Astrocyte of the cerebellum (primary cell): ENCODE results near the gene PPP6R3.

ENCODE experiments used
- DNase-seq: peaks from one replicate; pipeline ENCODE4 v3.0.0-alpha.2; 2011; ENCODE audit warnings: low read depth
- H3K4me3 ChIP-seq: 2 replicates; pipeline ENCODE4 v1.5.1; 2011; ENCODE audit warnings: mild to moderate bottlenecking, low read depth, low read length, moderate library complexity
- CTCF ChIP-seq: IDR thresholded peaks from 2 replicates; pipeline ENCODE4 v1.5.1; 2012; ENCODE audit warnings: low read length, low read depth, moderate library complexity, mild to moderate bottlenecking; ENCODE audit errors: missing control alignments
- in situ Hi-C: cut with HindIII; loops from 2 replicates; pipeline ENCODE4 v1.10.0; 2017; ENCODE audit warnings: low sequenced_read_pairs

PPP6R3 gene

GRCh38 chr11:68495220-68495729, 34.7 kb downstream of the PPP6R3 start:
- H3K4me3 ChIP-seq, result no peak overlapping the region
- in situ Hi-C loops, result no loop called here
- no peak for TF ChIP-seq CTCF

GRCh38 chr11:68495872-68496271, 35.3 kb downstream of the PPP6R3 start:
- in situ Hi-C loops, result no loop called here
- DNase-seq, result no peak
- no peak overlapping the region for H3K4me3 ChIP-seq
- TF ChIP-seq CTCF, result no peak

More at GRCh38 chr11:68495220-68495729, 34.7 kb downstream of the PPP6R3 start:
- no peak for DNase-seq

- H3K4me3 ChIP-seq, result no peak overlapping the region
- no peak for TF ChIP-seq CTCF
- DNase-seq, result no peak
- in situ Hi-C loops, result no loop called here
These were observed 37.2 kb downstream of the PPP6R3 start for GRCh38 chr11:68497761-68498160.

- TF ChIP-seq CTCF, result no peak
- DNase-seq, result no peak
- no peak overlapping the region for H3K4me3 ChIP-seq
- in situ Hi-C loops, result no loop called here
These were observed 37.8 kb downstream of the PPP6R3 start for GRCh38 chr11:68498321-68498720.

GRCh38 chr11:68498903-68499883, 38.6 kb downstream of the PPP6R3 start:
- TF ChIP-seq CTCF, result no peak
- H3K4me3 ChIP-seq, result no peak overlapping the region
- no peak for DNase-seq
- in situ Hi-C loops, result no loop called here

GRCh38 chr11:68500206-68500605, 39.7 kb downstream of the PPP6R3 start:
- no peak overlapping the region for H3K4me3 ChIP-seq
- in situ Hi-C loops, result no loop called here
- DNase-seq, result no peak
- TF ChIP-seq CTCF, result no peak
